Small intestine (tissue), 7 donors: Measurements from ENCODE around the gene NCDN. TPM values are rescaled to one million over a fixed set of nuclear protein-coding genes. Genes with fewer than 3 reads are reported as not detected.

Experiments used
- DNase-seq, 2 donors: peaks; one replicate each; pipeline versions ENCODE4 v3.0.0 to v3.0.0-alpha.2; 2013
- FAIRE-seq: peaks from 2 replicates; lab custom pipeline; 2012; peaks lifted over from hg19 to GRCh38; lab: Jason Lieb, UNC
- H3K27ac ChIP-seq, 3 donors: one replicate each; pipeline ENCODE4 v1.5.1; 2013; ENCODE audit warnings: low read length in 2 of 3, mild to moderate bottlenecking in 2 of 3, control low read depth in 1 of 3, inconsistent platforms in 1 of 3, low read depth in 1 of 3, moderate library complexity in 1 of 3
- H3K27me3 ChIP-seq, 3 donors: one replicate each; pipeline ENCODE4 v1.6.1; 2013; ENCODE audit warnings: low read length in 3 of 3, inconsistent platforms in 1 of 3; ENCODE audit not compliant: control insufficient read depth in 3 of 3, insufficient read depth in 3 of 3
- H3K36me3 ChIP-seq, 3 donors: one replicate each; pipeline ENCODE4 v1.6.1; 2013; ENCODE audit warnings: low read length in 3 of 3, inconsistent platforms in 1 of 3, low read depth in 1 of 3, mild to moderate bottlenecking in 1 of 3, moderate library complexity in 1 of 3; ENCODE audit not compliant: control insufficient read depth in 3 of 3, insufficient read depth in 2 of 3
- H3K4me1 ChIP-seq, 3 donors: one replicate each; pipeline ENCODE4 v1.6.1; 2013; ENCODE audit warnings: low read length in 2 of 3, inconsistent platforms in 1 of 3, low read depth in 1 of 3, mild to moderate bottlenecking in 1 of 3, moderate library complexity in 1 of 3; ENCODE audit not compliant: control insufficient read depth in 3 of 3, insufficient read depth in 2 of 3
- H3K4me3 ChIP-seq, 3 donors: one replicate each; pipeline ENCODE4 v1.5.1; 2013; ENCODE audit warnings: low read length in 3 of 3, control low read depth in 1 of 3, inconsistent platforms in 1 of 3, low read depth in 1 of 3, mild to moderate bottlenecking in 1 of 3, moderate library complexity in 1 of 3
- H3K9me3 ChIP-seq, 2 donors: one replicate each; pipeline ENCODE4 v1.6.1; 2013; ENCODE audit warnings: low read depth in 1 of 2, low read length in 1 of 2; ENCODE audit not compliant: control insufficient read depth in 2 of 2, insufficient read depth in 1 of 2
- WGBS, 3 donors: extraction: QIAGEN DNeasy Blood & Tissue Kit; methylation state at CpG; one replicate each; pipeline ENCODE4 v1.1.7; 2013; 5-methylcytosine and 5-hydroxymethylcytosine counted together
- polyA plus RNA-seq, 4 donors: library from polyadenylated mRNA; stranded (reverse) in 3 of 4; unstranded in 1 of 4; fragments of 200-250 nt in 3 of 4; fragments of 120-200 nt in 1 of 4; gene quantifications; one replicate each; pipeline versions ENCODE4 v1.2.1 to v1.2.3, GENCODE V29; 2013
- donor health status: healthy with polysubstance abuse.
- donor health status: control.
- donor health status: control.
- donor health status: Bipolar disorder and iron deficiency.
- donor health status: healthy.

The NCDN gene
- polyA plus RNA-seq, 4 donors = 2.4 to 10.9 (median 5.4) TPM

DNA sequence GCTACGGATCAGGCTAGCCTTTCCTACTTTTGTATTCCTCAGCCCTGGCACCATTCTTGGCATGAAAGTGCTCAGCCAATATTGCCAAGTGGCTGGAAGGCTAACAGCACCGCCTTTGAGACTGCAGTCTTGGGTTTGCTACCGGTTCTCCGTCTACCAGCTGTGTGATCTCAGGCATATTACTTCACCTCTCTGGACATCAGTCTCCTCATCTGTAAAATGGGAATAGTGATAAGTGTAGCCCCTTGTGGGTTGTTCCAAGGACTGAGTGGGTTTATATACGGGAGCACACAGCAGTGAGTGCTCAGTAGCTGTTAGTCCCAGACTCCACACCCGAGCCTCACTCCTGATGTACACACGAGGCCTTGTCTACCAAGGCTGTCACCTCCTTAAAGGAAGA lies 29.2 kb downstream of the NCDN start:
- FAIRE-seq = no peak
- H3K27me3 ChIP-seq = no peaks in the 10 kb centered on the region
- no peaks in the 10 kb centered on the region for H3K4me1 ChIP-seq
- H3K36me3 ChIP-seq = peaks cover 0 to 10% (median 0%) of the 10 kb centered on the region in 3 donors
- WGBS, 3 donors = 90 to 91% (median 91%) methylated on average over 7 of the region's 7 CpGs
- H3K9me3 ChIP-seq = no peaks in the 10 kb centered on the region
- no peak overlapping the region for H3K4me3 ChIP-seq
- H3K27ac ChIP-seq = no peak overlapping the region
- DNase-seq = no peak

DNA sequence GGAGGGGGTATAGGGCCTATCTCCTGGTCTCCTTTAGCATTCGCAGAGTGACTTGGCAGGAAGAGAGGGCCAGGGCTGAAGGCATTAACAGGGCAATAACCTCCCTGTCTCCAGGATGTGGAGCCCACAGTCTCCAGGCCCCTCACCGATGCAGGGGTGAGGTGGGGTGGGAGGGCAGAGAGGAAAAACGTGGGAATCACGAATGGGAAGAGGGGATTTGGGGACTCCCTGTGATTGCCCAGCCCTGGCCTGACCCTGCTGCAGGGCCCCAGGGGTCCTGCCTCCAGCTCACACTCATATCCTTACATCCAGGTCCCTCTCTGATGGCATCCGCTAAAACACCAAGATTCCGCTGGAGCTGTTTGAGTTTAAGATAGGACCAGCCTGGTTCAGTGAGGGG lies 30.1 kb downstream of the NCDN start:
- 83 to 87% (median 84%) methylated on average over 6 of the region's 6 CpGs for WGBS, 3 donors
- Histone ChIP-seq H3K4me1 (peaks cover 0 to 4% (median 0%) of the 10 kb centered on the region in 3 donors), H3K9me3 (no peaks in the 10 kb centered on the region), H3K27ac (no peak overlapping the region), H3K27me3 (no peaks in the 10 kb centered on the region), H3K36me3 (peaks cover 0 to 10% (median 0%) of the 10 kb centered on the region in 3 donors), H3K4me3 (no peak overlapping the region)
- DNase-seq (no peak), FAIRE-seq (no peak)

DNA sequence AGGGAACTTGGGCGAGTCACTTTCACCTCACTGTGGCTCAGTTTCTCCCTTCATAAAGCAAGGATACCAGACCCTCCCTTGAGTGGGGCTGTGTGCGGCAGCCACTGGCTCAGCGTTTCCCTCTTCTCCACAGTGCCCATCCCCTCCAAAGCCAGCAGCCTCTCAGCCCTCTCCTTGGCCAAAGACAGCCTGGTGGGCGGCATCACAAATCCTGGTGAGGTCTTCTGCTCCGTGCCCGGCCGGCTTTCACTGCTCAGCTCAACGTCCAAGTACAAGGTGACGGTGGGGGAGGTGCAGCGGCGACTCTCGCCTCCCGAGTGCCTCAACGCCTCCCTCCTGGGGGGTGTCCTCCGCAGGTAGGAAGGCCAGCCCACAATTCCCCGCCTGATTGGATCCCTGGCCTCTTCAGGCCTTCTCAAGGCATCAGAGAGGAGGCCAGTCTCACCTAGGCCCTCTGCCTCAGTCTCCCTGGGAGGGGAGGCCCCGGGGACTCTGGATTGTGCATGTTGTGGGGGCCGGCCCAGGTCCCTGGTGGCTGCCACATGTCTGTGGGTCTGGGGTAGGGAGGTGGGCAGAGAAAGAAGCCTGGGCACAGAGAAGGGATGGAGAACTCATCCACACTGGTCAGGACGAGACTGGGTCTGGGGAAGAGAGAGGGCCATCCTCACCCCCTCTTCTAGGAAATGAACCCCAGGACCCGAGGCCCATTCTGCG lies 30.8 kb downstream of the NCDN start:
- 80 to 93% (median 91%) methylated on average over 21 of the region's 21 CpGs for WGBS, 3 donors
- peaks cover 0 to 10% (median 0%) of the 10 kb centered on the region in 3 donors for H3K36me3 ChIP-seq
- H3K4me1 ChIP-seq = peaks cover 0 to 8% (median 0%) of the 10 kb centered on the region in 3 donors
- H3K4me3 ChIP-seq = no peak overlapping the region
- no peaks in the 10 kb centered on the region for H3K27me3 ChIP-seq
- no peak overlapping the region for H3K27ac ChIP-seq
- no peaks in the 10 kb centered on the region for H3K9me3 ChIP-seq
- FAIRE-seq (no peak), DNase-seq (no peak)

DNA sequence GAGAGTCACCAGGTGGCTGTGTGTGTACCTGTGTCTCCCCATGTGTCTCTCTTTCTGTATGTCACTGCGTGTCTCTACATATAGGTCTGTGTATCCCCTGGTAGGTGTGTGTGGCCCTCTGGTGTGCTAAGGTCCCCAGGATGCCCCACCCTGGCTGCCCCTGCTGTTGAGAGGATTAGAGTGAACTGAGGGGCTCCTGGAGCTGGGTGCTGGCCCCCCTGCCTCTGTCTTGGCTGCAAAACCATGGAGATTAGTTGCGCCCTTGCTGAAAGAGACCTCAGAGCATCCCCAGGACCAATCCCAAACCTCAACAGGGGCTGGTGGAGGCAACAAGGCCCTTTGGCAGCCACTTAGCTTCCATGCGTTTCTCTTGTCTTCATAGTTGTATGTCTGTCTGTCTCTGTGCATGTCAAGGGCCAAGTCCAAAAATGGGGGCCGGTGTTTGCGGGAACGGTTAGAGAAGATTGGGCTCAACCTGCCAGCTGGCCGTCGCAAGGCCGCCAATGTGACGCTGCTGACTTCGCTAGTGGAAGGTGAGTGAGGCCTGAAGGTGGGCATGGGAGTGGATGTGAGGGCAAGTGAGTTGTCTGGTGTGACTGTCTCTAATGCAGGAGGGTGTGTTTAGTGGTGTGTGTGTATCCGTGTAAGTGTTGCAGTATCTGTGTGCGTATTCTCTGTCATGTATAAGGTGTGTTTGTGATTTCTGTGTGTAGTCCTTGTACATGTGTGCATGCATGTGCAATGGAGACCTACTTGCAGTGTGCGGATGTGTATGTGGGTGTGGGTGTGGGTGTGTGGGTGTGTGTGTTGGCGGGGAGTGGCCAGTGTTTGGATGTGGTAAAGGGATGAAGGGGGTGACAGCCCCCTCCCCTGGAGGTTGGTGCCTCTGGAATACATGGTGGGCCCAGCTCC lies 32.2 kb downstream of the NCDN start:
- no peak for DNase-seq
- Histone ChIP-seq H3K27me3 (no peaks in the 10 kb centered on the region), H3K9me3 (no peaks in the 10 kb centered on the region), H3K36me3 (peaks cover 0 to 10% (median 0%) of the 10 kb centered on the region in 3 donors), H3K27ac (no peak overlapping the region), H3K4me3 (no peak overlapping the region), H3K4me1 (peaks cover 0 to 11% (median 0%) of the 10 kb centered on the region in 3 donors)
- WGBS, 3 donors = 94 to 97% (median 97%) methylated on average over 15 of the region's 15 CpGs
- FAIRE-seq = no peak

DNA sequence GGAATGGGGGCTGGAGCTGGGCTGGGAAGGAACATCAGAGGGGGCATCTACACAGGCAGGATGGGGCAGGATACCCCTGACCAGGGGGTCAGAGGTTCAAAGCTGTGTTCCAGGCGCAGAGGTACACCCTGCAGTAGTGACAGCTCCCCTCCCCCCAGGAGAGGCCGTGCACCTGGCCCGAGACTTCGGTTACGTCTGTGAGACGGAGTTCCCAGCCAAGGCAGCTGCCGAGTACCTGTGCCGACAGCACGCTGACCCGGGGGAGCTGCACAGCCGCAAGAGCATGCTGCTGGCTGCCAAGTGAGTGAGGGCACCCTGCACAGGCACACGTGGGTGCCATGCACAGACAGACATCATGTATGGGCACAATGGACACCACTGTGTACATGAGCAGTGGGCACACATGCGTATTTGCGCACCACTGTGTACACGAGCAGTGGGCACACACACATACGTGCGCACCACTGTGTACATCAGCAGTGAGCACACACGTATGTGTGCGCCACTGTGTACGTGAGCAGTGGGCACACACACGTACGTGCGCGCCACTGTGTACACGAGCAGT lies 33.0 kb downstream of the NCDN start:
- WGBS, 3 donors = 93 to 97% (median 94%) methylated on average over 25 of the region's 25 CpGs
- no peak for FAIRE-seq
- H3K9me3 ChIP-seq = no peaks in the 10 kb centered on the region

DNA sequence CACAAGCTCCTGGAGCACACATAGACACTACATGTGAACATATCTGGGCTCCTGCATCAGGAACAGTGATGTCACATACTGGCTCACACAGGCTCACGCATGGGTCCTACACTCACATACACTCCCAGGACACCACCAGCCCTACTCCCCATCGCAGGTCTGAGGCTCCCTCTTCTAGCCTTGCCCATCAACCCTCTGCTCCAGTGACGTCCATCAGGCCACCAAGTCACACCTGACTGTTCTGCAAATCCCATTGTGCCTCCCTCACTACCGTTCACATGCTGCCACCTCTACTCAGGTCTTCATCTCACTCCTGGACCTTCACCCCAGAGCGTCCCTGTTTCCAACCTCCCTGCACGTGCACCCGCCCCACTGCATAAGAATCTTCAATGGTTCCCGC lies 33.6 kb downstream of the NCDN start:
- H3K9me3 ChIP-seq = no peaks in the 10 kb centered on the region
- no peak overlapping the region for H3K27ac ChIP-seq
- peaks cover 0 to 11% (median 0%) of the 10 kb centered on the region in 3 donors for H3K4me1 ChIP-seq
- FAIRE-seq (no peak), DNase-seq (no peak)
- H3K27me3 ChIP-seq = no peaks in the 10 kb centered on the region
- H3K4me3 ChIP-seq = no peak overlapping the region
- peaks cover 0 to 14% (median 0%) of the 10 kb centered on the region in 3 donors for H3K36me3 ChIP-seq
- WGBS, 3 donors = 93 to 96% (median 95%) methylated on average over 8 of the region's 8 CpGs

More for the DNA sequence above, 33.0 kb downstream of the NCDN start:
- DNase-seq = no peak
- H3K36me3 ChIP-seq = peaks cover 0 to 12% (median 0%) of the 10 kb centered on the region in 3 donors
- H3K27me3 ChIP-seq = no peaks in the 10 kb centered on the region
- no peak overlapping the region for H3K27ac ChIP-seq
- peaks cover 0 to 11% (median 0%) of the 10 kb centered on the region in 3 donors for H3K4me1 ChIP-seq
- no peak overlapping the region for H3K4me3 ChIP-seq

DNA sequence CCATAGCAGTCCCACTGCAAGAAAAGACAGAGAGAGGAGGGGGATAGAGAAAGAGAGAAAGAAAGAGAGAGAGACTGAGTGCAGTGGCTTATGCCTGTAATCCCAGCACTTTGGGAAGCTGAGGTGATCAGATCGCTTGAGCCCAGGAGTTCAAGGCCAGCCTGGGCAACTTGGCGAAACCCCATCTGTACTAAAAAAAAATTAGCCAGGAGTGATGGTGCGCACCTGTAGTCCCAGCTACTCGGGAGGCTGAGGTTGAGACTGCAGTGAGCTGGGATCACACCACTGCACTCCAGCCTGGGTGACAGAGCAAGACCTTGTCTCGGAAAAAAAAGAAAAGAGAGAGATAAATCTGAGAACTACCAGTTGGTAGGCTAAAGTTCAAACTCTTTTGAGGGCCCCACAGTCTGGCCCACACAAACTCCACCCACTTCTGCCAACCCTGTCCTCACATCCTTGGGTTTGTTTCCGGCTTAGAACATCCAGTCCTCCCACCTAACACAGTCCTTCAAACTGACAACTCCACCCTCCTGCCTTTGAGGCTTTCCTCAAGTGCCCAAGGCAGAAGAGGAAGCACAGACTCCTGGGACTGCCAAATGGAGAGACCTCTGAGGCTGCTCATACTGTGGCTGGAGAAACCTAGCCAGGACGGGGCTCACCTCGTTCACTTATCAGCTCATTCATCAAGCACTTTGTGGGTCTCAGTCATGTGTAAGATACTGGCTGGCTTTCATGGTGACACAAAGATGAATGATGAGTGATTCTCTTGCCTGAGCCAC lies 35.6 kb downstream of the NCDN start:
- 39 to 58% (median 46%) methylated on average over 8 of the region's 8 CpGs for WGBS, 3 donors
- Histone ChIP-seq H3K9me3 (no peaks in the 10 kb centered on the region), H3K27me3 (no peaks in the 10 kb centered on the region), H3K36me3 (peaks cover 0 to 16% (median 0%) of the 10 kb centered on the region in 3 donors), H3K4me1 (peaks cover 0 to 11% (median 0%) of the 10 kb centered on the region in 3 donors), H3K4me3 (no peak overlapping the region), H3K27ac (peak overlapping the region in 1 of 3 donors; percentile 57)
- FAIRE-seq (no peak), DNase-seq (peak; percentile 56 to 86)
